HEK293T (cell line): Measurements from ENCODE around the gene GRID1.

ENCODE experiments used
- ARNT ChIP-seq: fragments of 450-650 bp; IDR thresholded peaks from 2 replicates; pipeline ENCODE4 v1.6.1; 2017; ENCODE audit warnings: mild to moderate bottlenecking
- BHLHE40 ChIP-seq: fragments of 450-650 bp; IDR thresholded peaks from 2 replicates; pipeline ENCODE4 v1.6.1; 2016; ENCODE audit warnings: mild to moderate bottlenecking, moderate library complexity, borderline replicate concordance
- CTBP1 ChIP-seq: fragments of 450-650 bp; IDR thresholded peaks from 2 replicates; pipeline ENCODE4 v1.6.1; 2016; ENCODE audit warnings: borderline replicate concordance
- ELF4 ChIP-seq: fragments of 450-650 bp; IDR thresholded peaks from 2 replicates; pipeline ENCODE4 v1.6.1; 2017; ENCODE audit warnings: antibody characterized with exemption
- FOXA1 ChIP-seq: fragments of 450-650 bp; IDR thresholded peaks from 2 replicates; pipeline ENCODE4 v1.6.1; 2016; ENCODE audit warnings: mild to moderate bottlenecking
- FOXK2 ChIP-seq: fragments of 450-650 bp; IDR thresholded peaks from 2 replicates; pipeline ENCODE4 v1.6.1; 2016; ENCODE audit warnings: mild to moderate bottlenecking
- FOXM1 ChIP-seq: fragments of 450-650 bp; IDR thresholded peaks from 2 replicates; pipeline ENCODE4 v1.6.1; 2017; ENCODE audit warnings: mild to moderate bottlenecking, borderline replicate concordance
- HDGF ChIP-seq: fragments of 450-650 bp; IDR thresholded peaks from 2 replicates; pipeline ENCODE4 v1.6.1; 2017; ENCODE audit warnings: antibody characterized with exemption, borderline replicate concordance
- LEF1 ChIP-seq: fragments of 450-650 bp; IDR thresholded peaks from 2 replicates; pipeline ENCODE4 v1.6.1; 2017; ENCODE audit warnings: mild to moderate bottlenecking, borderline replicate concordance
- NFRKB ChIP-seq: fragments of 450-650 bp; IDR thresholded peaks from 2 replicates; pipeline ENCODE4 v1.6.1; 2016; ENCODE audit warnings: mild to moderate bottlenecking, moderate library complexity
- SP1 ChIP-seq: fragments of 450-650 bp; IDR thresholded peaks from 2 replicates; pipeline ENCODE4 v1.6.1; 2017
- SUZ12 ChIP-seq: fragments of 450-650 bp; IDR thresholded peaks from 2 replicates; pipeline ENCODE4 v1.6.1; 2016; ENCODE audit warnings: mild to moderate bottlenecking
- ZNF384 ChIP-seq: fragments of 450-650 bp; IDR thresholded peaks from 2 replicates; pipeline ENCODE4 v1.6.1; 2016
- TF ChIP-seq, protein P1 (sequence below): fragments of 450-650 bp; IDR thresholded peaks from 2 replicates; pipeline ENCODE4 v1.6.1; 2016

DNA sequence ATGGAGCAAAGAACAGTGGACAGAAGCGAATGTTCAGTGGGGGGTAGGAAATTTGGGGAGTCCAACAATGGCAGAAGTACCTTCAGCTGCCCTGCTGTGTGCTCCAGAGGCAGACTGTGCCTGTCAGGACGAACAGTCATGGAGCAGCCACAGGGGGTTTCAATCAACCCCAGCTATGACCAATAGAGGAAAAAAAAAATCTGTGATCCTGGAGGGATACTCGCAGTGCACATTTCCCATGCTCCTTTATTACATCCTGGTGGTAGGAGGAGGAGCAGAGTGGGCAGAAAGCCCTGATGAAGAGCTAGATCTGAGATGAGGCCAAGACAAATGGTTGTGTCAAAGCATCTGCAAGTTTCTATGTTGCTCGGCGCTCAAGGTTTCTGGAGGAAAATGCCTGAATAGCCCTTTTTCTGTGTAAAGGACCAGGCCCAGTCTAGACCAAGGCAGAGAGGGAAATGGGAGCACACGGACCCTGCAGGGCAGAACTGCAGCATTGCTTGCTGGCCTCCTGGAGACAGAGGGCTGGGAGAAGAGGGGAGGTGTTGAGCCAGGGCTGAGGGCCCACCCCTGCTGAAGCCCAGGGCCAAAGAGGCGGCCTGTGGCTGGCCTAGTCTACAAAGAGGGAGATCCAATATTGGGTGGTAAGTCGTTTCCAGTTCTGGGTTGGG, 201.5 kb downstream of the GRID1 start:
- TF ChIP-seq CTBP1 (no peak), NFRKB (no peak), ARNT (no peak), SP1 (no peak), BHLHE40 (no peak), FOXK2 (no peak), FOXA1 (no peak), FOXM1 (no peak), LEF1 (no peak), HDGF (no peak), ELF4 (no peak), SUZ12 (no peak), ZNF384 (no peak)
- TF ChIP-seq, protein P1, sequence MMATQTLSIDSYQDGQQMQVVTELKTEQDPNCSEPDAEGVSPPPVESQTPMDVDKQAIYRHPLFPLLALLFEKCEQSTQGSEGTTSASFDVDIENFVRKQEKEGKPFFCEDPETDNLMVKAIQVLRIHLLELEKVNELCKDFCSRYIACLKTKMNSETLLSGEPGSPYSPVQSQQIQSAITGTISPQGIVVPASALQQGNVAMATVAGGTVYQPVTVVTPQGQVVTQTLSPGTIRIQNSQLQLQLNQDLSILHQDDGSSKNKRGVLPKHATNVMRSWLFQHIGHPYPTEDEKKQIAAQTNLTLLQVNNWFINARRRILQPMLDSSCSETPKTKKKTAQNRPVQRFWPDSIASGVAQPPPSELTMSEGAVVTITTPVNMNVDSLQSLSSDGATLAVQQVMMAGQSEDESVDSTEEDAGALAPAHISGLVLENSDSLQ = no peak
